HG02642 (cell line): ENCODE measurements around the gene DMPK.
"Not testable (repeated sequence)": the region's sequence is repeated elsewhere in the genome, so short reads cannot be mapped to it uniquely, and the experiment has no call there.

Source experiments
- ATAC-seq: cut with Tn5 transposase; IDR thresholded peaks from one replicate; pipeline ENCODE4 v1.9.1; 2021; ENCODE audit warnings: mild to moderate bottlenecking; ENCODE audit not compliant: unreplicated experiment, poor library complexity

The DMPK gene

DNA sequence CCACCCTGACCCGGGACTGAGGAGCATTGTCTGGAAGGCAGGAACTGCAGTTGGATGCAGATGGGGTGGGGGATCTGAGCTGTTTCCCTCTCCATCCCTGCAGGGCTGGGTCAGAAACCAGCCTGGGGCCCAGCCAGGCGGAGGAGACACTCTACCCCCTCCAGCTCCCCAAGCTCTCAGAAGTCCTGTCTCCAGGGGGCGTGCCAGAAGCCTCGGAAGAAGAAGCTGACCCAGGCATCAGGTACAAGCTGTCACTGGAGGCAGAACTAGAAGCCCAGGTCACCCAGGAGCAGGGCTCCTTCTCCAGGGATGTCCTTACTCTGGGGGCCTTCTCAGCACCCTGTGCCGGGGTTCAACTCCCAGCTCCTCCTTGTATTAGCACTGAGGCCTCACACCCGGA, 28.7 kb downstream of the DMPK start:
- no peak for ATAC-seq

DNA sequence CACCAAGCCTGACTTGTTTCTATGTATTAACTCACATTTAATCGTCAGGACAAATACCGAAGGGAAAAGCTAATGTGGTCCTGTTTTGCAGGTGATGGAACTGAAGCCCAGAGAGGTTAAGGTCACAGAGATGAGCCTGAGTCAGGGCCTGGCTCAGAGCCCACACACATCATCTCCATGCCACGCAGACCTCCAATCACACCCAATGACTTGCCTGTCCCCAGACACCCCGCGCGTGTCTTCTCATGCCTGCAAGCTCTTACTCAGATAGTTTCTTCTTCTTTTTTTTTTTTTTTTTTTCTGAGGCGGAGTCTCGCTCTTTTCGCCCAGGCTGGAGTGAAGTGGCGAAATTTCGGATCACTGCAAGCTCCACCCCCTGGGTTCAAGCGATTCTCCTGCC, 29.7 kb downstream of the DMPK start:
- ATAC-seq, result no peak

DNA sequence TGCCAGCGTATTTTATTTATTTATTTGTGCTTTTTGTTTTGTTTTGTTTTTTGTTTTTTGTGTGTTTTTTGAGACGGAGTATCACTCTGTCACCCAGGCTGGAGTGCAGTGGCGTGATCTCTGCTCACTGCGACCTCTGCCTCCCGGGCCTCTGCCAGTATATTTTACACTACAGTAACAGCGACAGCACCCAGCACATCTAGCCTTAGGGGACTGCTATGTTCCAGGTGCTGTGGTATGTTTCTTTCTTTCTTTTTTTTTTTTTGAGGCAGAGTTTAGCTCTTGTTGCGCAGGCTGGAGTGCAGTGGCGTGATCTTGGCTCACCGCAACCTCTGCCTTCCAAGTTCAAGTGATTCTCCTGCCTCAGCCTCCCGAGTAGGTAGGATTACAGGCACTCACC, 30.8 kb downstream of the DMPK start:
- ATAC-seq, result not testable (repeated sequence)

DNA sequence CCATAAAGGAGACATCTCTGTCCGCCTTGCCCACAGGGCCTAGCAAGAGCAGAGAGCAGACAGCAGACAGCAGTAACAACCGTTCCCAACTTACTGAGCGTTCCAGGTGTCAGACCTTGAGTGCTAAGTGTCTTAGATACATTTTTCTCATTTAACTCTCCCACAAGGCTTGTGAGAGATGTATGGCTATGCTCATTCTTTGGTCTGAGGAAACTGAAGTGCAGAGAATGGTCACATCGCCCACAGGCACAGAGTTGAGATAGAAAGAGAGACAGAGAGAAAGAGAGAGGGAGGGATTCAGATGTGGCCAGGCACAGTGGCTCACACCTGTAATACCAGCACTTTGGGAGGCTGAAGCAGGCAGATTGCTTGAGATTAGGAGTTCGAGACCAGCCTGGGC, 34.8 kb downstream of the DMPK start:
- ATAC-seq, result no peak

DNA sequence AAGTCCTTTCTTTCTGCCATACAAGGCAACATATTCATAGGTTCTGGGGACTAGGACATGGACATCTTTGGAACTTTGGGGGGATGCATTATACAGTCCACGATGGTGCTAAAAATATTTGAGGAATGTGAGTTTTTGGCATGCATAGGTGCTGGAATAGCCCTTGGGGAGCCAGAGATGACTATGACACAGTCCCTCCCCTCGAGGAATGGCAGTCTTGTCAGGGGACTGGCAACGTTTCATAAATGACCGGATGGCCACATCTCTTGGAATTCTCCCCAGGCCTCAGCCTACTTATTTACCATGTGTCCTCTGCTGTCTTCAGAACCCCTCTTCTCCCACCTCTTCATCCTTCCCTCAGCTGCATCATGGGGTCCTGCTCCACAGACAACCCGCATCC, 35.4 kb downstream of the DMPK start:
- no peak for ATAC-seq

DNA sequence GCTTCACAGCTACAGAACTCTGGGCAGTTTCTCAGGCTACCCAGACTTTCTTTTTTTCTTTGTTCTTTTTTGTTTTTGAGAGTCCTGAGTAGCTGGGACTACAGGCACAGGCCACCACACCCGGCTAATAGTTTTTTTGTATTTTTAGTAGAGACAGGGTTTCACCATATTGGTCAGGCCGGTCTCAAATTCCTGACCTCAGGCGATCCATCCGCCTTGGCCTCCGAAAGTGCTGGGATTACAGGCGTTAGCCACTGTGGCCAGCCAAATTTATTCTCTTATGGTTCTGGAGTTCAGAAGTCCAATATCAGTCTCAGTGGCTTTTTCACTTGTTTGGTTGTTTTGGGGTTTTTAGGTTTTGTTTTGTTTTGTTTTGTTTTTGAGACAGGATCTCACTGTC, 36.7 kb downstream of the DMPK start:
- ATAC-seq, result no peak

DNA sequence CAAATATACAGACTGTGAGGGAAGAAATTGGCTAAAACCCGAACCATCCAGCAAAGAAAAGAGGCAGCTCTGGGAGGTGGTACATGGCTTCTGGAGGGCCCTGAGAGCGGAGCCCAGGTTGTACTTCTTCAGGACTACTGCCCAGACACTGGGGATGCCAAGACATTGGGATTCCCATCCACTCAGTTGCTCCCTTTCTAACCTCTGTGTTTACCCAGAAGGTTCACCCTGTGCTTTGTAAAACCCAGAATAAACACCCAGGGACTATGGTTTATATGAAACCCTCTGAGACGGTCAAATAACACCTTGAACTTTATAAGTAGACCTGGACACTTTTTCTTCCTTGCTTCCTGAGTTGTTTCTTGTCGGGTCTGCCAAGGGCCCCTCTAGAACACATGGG, 39.3 kb downstream of the DMPK start:
- no peak for ATAC-seq

DNA sequence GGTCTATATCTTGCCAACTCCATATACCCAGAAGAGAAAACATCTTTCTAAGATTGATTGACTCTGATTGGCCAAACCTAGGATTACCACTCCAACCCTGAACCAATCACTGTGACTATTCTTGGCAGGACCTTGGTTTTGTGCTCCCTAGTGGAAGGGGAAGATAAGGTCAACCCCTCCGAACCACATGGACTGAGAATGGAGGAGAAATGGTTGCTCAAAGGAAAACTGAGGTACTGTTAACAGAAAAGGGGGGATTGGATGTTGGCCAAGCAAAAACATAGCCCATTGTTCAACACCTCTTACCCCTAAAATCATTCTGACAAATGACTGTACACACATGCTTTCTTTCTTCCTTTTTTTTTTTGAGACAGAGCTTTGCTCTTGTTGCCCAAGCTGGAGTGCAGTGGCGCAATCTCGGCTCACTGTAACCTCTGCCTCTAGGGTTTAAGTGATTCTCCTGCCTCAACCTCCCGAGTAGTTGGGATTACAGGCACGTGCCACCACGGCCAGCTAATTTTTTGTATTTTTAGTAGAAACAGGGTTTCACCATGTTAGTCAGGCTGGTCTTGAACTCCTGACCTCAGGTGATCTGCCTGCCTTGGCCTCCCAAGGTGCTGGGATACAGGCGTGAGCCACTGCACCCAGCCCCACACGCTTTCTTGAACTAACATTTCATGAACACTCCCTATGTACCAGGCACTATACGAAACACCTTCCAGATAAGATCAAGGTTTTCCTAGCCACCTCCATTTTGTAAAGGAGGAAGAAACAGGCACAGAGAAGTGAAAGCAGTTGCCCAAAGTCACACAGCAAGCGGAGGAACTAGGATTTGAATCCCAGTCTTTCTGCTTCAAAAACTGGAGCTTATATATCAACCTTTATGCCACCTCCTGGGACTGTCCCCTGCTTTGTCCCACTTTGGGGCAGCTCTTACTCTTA, 42.5 kb downstream of the DMPK start:
- no peak for ATAC-seq

DNA sequence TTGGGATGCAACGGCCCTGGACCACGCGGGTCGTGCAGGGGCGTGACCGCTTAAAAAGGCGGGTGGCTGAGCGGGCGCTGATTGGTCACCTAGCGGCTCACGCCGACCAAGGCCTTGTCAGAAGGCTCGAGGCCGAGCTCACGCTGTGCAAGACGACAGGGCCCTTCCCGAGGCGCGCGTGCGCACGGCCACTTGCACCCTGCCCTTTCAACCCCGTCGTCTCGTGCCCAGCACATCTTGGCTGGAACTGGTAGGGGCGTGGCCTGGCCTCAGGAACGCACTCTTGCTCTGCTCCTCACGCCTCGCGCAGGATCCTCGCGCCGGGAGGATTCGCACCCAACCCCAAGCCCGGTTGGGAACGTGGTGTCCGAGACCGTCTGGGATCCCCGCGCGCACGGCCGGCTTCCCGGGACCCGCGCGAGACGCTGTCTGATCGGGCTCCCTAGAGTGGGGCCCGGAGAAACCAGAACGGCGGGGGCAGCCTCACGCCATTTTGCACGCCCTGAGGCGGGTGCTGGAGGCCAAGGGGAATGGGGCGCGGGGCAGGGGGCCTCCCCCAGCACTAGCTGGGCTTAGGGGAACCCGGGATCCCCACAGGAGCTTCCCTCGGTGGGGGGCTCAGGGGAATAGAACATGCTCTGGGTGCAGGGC, 49.0 kb downstream of the DMPK start, which contains the start of gene MEIOSIN:
TSS of gene MEIOSIN (plus strand) at position 280 of the 651 bp plus-strand sequence. CDS start 1,938 bp downstream, outside the sequence.
- ATAC-seq, result no peak

DNA sequence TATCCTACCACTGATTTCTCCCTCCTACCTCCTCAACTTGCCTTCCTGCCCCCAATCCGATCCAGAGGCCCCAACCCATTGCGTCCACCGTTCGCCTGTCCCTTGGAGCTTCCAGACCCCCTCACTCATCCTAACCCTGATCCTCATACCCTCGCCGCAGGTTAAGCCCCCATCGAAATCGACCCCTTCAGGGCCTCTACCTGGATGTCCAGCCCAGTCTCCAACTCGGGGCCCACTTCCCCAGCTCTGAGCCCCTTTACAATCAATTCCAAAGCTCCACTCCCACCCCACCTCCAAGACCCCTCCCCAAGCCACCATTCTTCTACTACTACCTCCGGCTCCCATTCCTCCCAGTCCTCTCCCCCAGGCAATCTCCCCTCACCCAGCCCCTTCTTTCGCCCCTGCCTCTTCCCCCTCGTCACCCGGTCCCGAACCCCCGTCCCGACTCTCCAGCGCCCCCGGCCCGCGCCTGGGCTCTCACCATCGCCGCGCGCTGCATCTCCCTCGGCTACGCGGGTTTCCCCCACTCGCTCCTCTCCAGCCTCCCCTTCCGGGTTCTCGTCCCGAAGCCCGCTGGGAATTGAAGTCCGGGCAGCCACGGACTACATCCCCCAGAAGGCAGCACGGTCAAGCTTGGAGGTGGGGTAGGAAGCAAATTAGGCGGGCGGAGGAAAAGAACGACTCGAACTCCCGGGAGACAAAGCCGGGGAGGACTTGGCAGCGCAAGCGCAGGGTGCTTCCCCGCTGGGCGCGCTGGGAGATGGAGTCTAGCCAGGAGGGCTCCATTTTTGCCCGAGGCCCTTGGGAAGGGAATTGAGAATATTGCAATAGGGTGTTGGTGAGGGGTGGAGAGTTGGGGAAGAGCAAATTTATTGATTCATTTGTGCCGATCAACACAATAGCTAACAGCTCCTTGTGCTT, 51.7 kb downstream of the DMPK start, which contains the start of gene FBXO46:
TSS of gene FBXO46 (minus strand) at position 529 of the 921 bp plus-strand sequence. CDS start 17,401 bp downstream, outside the sequence.
- peak; percentile 94 for ATAC-seq

DNA sequence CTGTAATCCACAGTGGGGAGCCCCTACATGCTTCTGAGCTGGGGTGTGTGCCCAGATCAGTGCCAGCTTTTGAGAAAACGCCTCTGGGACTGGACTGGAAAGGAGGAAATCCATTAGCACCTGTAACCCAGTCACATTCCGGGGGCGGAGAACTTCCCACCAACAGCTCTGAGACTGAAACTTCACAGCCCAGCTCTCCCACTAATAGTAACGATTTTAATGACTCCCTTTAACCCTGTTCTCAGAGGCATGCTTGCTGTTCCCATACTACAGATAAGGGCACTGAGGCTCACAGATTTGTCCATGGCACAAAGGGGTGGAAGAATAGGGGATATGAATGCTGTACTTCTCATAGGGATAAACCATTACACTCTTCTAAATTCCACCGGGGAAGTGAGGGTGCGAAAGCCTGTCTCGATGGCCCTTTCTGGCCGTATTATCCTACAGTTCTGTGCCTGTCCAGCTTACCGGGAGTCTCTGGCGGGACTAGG, 52.4 kb downstream of the DMPK start:
- no peak for ATAC-seq

DNA sequence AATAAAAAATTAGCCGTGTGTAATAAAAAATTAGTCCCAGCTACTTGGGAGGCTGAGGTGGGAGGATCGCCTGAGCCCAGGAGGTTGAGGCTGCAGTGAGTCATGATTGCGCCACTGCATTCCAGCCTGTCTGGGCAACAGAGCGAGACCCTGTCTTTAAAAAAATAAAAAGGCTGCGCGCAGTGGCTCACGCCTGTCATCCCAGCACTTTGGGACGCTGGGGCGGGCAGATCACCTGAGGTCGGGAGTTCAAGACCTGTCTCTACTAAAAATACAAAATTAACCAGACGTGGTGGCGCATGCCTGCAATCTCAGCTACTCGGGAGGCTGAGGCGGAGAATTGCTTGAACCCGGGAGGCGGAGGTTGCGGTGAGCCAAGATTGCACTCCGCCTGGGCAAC, 53.6 kb downstream of the DMPK start:
- not testable (repeated sequence) for ATAC-seq

DNA sequence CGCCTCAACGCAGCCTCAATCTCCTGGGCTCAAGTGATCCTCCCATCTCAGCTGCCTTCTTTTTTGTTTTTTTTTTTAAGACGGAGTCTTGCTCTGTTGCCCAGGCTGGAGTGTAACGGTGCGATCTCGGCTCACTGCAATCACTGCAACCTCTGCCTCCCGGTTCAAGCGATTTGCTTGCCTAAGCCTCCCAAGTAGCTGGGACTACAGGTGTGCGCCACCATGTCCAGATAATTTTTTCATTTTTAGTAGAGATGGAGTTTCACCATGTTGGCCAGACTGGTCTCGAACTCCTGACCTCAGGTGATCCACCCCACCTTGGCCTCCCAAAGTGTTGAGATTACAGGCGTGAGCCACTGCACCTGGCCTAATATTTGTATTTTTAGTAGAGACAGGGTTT, 62.2 kb downstream of the DMPK start:
- ATAC-seq, result not testable (repeated sequence)
